NCI-H82 treated with DMSO at 0.1 percent for 48 hours (cell line): ENCODE data around the gene COL19A1.
"Not testable (repeated sequence)": the region's sequence is repeated elsewhere in the genome, so short reads cannot be mapped to it uniquely, and the experiment has no call there.

Source experiments
- DNase-seq: peaks from one replicate; lab custom pipeline; 2025; ENCODE audit not compliant: unreplicated experiment; lab: John Stamatoyannopoulos, UW

Gene COL19A1

DNA sequence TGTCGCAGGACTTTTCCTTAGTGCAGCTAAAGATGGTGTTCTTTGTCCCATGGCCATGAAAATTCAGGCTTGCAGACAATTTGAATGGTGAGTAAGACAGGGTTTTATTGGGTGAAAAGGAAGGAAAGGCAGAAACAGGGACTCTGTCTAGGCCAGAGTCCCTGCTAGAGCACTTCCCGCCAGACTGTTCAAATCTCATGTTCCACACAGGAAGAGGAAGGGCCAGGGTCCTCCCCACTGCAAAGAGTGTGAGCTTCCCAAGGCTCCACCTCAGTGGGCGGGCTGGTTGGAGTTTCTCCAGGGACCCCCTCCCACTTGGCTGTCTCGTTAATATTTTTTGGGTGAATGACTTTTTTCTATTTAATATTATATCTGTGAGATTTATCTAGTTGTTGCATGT is 29.0 kb downstream of the COL19A1 start:
- DNase-seq: no peak

- DNase-seq: no peak
Measured at GRCh38 chr6:69900869-69901268, 34.5 kb downstream of the COL19A1 start.

GRCh38 chr6:69901361-69901760 is 35.0 kb downstream of the COL19A1 start:
- no peak for DNase-seq

- DNase-seq: no peak
Measured at GRCh38 chr6:69907981-69908498, 41.7 kb downstream of the COL19A1 start.

DNA sequence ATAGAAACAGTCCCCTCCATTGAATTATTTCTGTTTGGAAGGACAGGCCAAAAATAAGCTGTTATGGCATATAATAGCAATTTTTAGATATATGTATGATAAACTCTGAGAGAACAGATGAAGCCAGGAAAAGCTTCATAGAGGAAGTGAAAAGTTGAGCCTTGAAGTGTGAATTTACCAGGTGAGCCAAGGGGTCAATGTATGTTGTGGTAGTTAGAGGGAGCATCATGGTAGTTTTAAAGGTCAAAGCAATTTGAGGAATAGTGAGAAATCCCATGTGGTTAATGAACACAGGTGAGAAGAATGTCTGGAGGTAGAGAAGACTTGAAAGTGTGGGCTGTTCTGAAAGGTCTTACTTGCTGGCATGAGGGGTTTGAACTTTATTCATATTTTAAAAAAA is 47.0 kb downstream of the COL19A1 start:
- no peak for DNase-seq

- peak; percentile 54 for DNase-seq
Measured at GRCh38 chr6:69914015-69914485, 47.7 kb downstream of the COL19A1 start.

- DNase-seq: no peak
Measured at GRCh38 chr6:69915346-69915745, 49.0 kb downstream of the COL19A1 start.

DNA sequence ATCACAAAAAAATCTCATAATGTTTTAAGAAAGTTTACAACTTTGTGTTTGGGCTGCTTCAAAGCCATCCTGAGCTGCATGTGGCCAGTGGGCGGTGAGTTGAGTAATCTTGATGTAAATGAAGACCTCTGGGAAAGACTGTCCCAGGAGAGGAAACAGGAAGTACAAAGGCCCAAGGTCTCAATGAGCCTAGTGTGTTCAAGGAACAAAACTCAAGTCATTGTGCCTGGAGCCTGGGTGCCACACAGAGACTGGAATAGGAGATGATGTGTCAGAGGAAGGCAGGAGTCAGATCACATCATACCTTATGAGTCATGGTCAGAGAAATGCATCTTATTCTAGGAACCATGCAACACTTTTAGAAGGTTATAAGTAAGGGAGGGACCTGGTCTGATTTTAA is 51.5 kb downstream of the COL19A1 start:
- no peak for DNase-seq

GRCh38 chr6:69918813-69919475 is 52.6 kb downstream of the COL19A1 start:
- DNase-seq: no peak

GRCh38 chr6:69921066-69921465 is 54.7 kb downstream of the COL19A1 start:
- not testable (repeated sequence) for DNase-seq

DNA sequence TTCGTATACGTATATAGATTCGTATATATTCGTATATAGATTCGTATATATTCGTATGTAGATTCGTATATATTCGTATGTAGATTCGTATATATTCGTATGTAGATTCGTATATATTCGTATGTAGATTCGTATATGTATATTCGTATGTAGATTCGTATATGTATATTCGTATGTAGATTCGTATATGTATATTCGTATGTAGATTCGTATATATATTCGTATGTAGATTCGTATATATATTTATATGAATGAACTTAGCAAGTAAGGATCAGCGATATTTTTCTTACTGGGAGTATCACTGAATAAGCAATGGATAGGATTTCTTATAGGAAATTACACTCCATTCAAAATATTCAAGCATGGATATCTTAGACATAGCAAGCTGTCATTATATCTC is 55.3 kb downstream of the COL19A1 start:
- not testable (repeated sequence) for DNase-seq

- DNase-seq: no peak
Measured at GRCh38 chr6:69926745-69927144, 60.4 kb downstream of the COL19A1 start.

DNA sequence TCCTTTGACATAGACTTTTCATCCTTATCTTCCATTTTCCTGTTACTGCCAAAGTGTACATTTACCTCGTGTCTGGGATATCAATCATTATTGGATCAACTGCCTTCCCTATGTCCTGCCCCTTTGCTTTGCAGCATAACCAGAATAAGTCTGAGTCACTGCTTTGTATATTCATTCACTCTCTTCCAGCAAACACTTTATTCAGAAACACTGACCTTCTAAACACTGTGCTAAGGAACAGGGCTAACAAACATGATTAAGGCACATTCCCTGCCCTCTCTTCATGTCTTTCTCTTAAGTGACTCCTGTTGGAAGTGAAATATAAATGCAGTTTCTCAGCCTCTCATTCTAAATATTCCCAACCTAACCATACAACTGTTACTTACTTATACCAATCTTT is 66.9 kb downstream of the COL19A1 start:
- DNase-seq: no peak

GRCh38 chr6:69935079-69935478 is 68.7 kb downstream of the COL19A1 start:
- DNase-seq: no peak

DNA sequence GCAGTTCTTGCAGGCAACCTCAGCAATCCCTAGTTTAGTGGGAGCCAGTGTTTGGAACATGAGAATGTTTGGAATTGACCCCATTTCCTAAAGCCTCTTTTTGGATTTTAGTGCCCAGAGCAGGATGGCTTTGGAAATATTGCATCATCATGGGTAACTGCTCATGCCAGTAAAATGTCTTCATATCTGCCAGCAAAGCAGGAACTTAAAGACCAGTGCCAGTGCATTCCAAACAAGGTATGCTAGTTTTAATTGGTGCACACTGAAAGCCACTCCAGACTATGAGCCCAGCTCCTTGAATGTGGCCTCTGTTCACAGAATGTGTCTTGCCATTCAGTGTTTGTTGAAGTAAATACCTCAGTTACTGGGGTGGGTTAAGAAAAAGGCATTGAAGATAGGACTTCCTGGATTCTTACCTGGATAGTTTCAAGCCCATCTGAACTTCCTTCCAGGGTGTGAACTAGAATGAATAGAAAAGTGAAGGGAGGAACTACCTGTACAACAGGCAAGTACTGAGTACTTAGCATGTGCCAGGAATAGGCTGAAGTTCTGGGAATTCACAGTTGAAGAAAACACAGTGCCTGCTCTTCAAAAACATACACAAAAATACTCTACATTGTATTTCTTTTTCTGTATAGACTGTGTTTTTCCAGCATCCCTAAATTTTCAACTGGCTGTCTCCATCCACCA is 70.5 kb downstream of the COL19A1 start:
- no peak for DNase-seq

- no peak for DNase-seq
Measured at GRCh38 chr6:69937402-69938136, 71.2 kb downstream of the COL19A1 start.

- no peak for DNase-seq
Measured at GRCh38 chr6:69942485-69942884, 76.1 kb downstream of the COL19A1 start.

GRCh38 chr6:69945192-69945591 is 78.8 kb downstream of the COL19A1 start:
- DNase-seq: no peak

DNA sequence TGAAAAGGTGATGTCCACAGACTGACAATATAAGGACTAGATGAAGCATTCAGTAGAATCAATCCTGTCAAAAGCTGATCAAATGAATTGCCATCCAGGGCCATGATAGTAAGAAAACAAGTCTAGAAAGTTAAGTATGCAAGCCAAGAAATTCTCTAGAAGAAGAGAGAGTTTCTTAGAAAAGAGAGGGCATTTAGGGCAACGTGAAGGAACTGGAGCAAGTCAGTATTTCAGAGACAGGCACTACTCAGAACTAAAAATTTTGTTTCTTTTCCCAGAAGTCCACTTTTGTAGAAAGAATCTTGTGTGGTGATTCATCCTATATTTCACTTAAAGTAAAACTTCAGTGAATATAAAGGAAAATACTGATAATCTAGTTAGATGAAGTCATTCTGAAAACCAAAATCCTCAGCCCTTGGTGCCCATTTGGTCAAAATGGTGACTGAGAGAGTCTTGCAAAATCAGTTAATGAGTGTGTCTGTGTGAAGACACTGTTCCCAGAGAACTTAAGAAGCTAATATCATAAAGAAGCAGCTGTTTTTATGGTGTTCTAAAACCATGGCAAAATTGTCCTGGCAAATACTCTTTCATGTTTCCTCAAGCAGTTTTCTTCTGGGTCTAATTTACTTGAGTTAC is 82.2 kb downstream of the COL19A1 start:
- no peak for DNase-seq

GRCh38 chr6:69953491-69953890 is 87.1 kb downstream of the COL19A1 start:
- DNase-seq: peak; percentile 4

DNA sequence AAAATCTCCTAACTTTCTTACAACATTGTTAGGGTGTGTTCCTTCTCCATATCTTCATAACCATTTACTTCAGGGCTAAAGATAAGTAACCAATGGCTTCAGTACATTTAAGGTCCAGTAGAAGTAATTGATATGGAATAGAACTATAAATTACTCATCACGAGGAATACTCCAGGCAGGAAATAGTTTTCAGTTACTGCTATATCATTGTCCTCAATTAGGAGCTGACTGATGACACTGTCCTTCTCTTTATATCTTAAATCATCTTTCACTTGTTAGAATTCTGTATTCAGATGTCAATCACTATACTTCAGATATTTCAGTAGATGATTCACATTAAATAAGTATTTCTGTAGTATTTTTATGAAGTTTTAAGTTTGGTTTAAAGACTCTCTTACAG is 88.4 kb downstream of the COL19A1 start:
- DNase-seq: no peak
